ENCODE measurements around the gene TRIO.
A peak's percentile ranks its signal among the peaks of the same experiment; 100 is the strongest.

TRIO gene

DNA sequence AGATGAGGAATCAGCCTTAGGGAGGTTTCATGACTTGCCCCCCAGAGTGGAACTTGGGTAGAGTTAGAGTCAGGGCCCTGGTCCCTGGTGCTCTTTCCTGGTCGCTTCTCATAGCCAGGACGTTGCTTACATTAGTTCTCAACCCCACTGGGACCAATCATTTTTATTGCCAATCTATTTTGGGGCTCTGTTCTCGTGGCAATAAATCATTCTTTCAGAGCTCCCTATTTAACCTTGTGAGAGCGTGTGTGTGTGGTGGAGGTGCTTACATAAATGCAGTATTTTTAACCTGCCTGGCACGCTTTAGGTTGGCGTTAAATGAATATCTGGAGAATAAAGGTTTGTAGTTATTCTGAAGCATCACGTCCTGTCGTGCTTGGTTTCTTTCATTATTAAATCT, 4.1 kb downstream of the TRIO start (continued):
- TF ChIP-seq ZNF16 (tag by site-specific recombination; IDR thresholded peaks at IDR 0.05; ENCODE audit: low read depth) (no peak), ZEB2 (tag by site-specific recombination; IDR thresholded peaks at IDR 0.05) (peak; percentile 89), ZNF560 (tag by site-specific recombination; IDR thresholded peaks at IDR 0.05; ENCODE audit: borderline replicate concordance) (no peak), PRDM4 (tag by site-specific recombination; IDR thresholded peaks at IDR 0.05) (peak; percentile 91), BCL11A (tag by site-specific recombination; IDR thresholded peaks at IDR 0.05; ENCODE audit: low read depth) (peak; percentile 88), BCL11B (tag by site-specific recombination; IDR thresholded peaks at IDR 0.05; ENCODE audit: low read depth) (peak; percentile 94), OSR2 (tag by site-specific recombination; IDR thresholded peaks at IDR 0.05) (peak; percentile 93), ZNF660 (tag by site-specific recombination; IDR thresholded peaks at IDR 0.05) (no peak), ZNF2 (tag by site-specific recombination; IDR thresholded peaks at IDR 0.05) (peak; percentile 76), ZNF488 (tag by site-specific recombination; IDR thresholded peaks at IDR 0.05) (no peak), ZNF830 (tag by site-specific recombination; IDR thresholded peaks at IDR 0.05; ENCODE audit: low read depth) (no peak), ZNF514 (tag by site-specific recombination; IDR thresholded peaks at IDR 0.05) (no peak), ZNF501 (tag by site-specific recombination; IDR thresholded peaks at IDR 0.05) (peak; percentile 85), FEZF1 (tag by site-specific recombination; IDR thresholded peaks at IDR 0.05) (peak; percentile 96), ZNF768 (tag by site-specific recombination; IDR thresholded peaks at IDR 0.05) (no peak), ZNF423 (tag by site-specific recombination; IDR thresholded peaks at IDR 0.05) (peak; percentile 85), MZF1 (tag by site-specific recombination; IDR thresholded peaks at IDR 0.05; ENCODE audit: borderline replicate concordance) (peak; percentile 85; the same call in 1 of the 2 replicates), ZNF202 (tag by site-specific recombination; IDR thresholded peaks at IDR 0.05; ENCODE audit: borderline replicate concordance) (no peak), TSHZ1 (tag by site-specific recombination; IDR thresholded peaks at IDR 0.05; ENCODE audit: borderline replicate concordance) (peak; percentile 93), ZNF214 (tag by site-specific recombination; IDR thresholded peaks at IDR 0.05; ENCODE audit: borderline replicate concordance) (no peak), ZNF404 (tag by site-specific recombination; IDR thresholded peaks at IDR 0.05) (no peak), ZNF391 (tag by site-specific recombination; IDR thresholded peaks at IDR 0.05; ENCODE audit: borderline replicate concordance, low read depth) (peak; percentile 89; the same call in 1 of the 2 replicates)
- TF ChIP-seq, protein P1, sequence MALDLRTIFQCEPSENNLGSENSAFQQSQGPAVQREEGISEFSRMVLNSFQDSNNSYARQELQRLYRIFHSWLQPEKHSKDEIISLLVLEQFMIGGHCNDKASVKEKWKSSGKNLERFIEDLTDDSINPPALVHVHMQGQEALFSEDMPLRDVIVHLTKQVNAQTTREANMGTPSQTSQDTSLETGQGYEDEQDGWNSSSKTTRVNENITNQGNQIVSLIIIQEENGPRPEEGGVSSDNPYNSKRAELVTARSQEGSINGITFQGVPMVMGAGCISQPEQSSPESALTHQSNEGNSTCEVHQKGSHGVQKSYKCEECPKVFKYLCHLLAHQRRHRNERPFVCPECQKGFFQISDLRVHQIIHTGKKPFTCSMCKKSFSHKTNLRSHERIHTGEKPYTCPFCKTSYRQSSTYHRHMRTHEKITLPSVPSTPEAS (tag by site-specific recombination; IDR thresholded peaks at IDR 0.05), result peak; percentile 59; the same call in 1 of the 2 replicates
- TF ChIP-seq, protein P2, sequence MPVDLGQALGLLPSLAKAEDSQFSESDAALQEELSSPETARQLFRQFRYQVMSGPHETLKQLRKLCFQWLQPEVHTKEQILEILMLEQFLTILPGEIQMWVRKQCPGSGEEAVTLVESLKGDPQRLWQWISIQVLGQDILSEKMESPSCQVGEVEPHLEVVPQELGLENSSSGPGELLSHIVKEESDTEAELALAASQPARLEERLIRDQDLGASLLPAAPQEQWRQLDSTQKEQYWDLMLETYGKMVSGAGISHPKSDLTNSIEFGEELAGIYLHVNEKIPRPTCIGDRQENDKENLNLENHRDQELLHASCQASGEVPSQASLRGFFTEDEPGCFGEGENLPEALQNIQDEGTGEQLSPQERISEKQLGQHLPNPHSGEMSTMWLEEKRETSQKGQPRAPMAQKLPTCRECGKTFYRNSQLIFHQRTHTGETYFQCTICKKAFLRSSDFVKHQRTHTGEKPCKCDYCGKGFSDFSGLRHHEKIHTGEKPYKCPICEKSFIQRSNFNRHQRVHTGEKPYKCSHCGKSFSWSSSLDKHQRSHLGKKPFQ (tag by site-specific recombination; IDR thresholded peaks at IDR 0.05), result peak; percentile 80
- TF ChIP-seq, protein P3, sequence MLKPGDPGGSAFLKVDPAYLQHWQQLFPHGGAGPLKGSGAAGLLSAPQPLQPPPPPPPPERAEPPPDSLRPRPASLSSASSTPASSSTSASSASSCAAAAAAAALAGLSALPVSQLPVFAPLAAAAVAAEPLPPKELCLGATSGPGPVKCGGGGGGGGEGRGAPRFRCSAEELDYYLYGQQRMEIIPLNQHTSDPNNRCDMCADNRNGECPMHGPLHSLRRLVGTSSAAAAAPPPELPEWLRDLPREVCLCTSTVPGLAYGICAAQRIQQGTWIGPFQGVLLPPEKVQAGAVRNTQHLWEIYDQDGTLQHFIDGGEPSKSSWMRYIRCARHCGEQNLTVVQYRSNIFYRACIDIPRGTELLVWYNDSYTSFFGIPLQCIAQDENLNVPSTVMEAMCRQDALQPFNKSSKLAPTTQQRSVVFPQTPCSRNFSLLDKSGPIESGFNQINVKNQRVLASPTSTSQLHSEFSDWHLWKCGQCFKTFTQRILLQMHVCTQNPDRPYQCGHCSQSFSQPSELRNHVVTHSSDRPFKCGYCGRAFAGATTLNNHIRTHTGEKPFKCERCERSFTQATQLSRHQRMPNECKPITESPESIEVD (tag by site-specific recombination; IDR thresholded peaks at IDR 0.05), result peak; percentile 100
- TF ChIP-seq, protein P4, sequence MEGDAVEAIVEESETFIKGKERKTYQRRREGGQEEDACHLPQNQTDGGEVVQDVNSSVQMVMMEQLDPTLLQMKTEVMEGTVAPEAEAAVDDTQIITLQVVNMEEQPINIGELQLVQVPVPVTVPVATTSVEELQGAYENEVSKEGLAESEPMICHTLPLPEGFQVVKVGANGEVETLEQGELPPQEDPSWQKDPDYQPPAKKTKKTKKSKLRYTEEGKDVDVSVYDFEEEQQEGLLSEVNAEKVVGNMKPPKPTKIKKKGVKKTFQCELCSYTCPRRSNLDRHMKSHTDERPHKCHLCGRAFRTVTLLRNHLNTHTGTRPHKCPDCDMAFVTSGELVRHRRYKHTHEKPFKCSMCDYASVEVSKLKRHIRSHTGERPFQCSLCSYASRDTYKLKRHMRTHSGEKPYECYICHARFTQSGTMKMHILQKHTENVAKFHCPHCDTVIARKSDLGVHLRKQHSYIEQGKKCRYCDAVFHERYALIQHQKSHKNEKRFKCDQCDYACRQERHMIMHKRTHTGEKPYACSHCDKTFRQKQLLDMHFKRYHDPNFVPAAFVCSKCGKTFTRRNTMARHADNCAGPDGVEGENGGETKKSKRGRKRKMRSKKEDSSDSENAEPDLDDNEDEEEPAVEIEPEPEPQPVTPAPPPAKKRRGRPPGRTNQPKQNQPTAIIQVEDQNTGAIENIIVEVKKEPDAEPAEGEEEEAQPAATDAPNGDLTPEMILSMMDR (tag by site-specific recombination; IDR thresholded peaks at IDR 0.05), result no peak
